GM12878 (cell line): ENCODE results near the gene KANSL3.

Experiments used
- CTCF ChIP-seq, 3 experiments: IDR thresholded peaks in 2 of 3; conservative IDR thresholded peaks in 1 of 3; 2 replicates each; pipeline ENCODE4 v1.5.1; 2011; ENCODE audit warnings: low read depth in 3 of 3, low read length in 3 of 3, mild to moderate bottlenecking in 3 of 3, control low read depth in 2 of 3, moderate library complexity in 2 of 3, inconsistent platforms in 1 of 3, mixed read lengths in 1 of 3; ENCODE audit not compliant: control insufficient read depth in 2 of 3, insufficient read depth in 1 of 3; ENCODE audit errors: extremely low read depth in 1 of 3
- ZBTB4 ChIP-seq: fragments of 450-650 bp; formaldehyde crosslinking; IDR thresholded peaks from 2 replicates; pipeline ENCODE4 v1.4.0; 2022; ENCODE audit warnings: mild to moderate bottlenecking, moderate library complexity

- TF ChIP-seq ZBTB4 (CRISPR knock-in tag) = no peak
- no peak for TF ChIP-seq CTCF (IDR thresholded peaks at IDR 0.05 in 2 of 3, conservative IDR thresholded peaks at IDR 0.05 in 1 of 3; ENCODE audit: control insufficient read depth in 2 of 3, extremely low read depth in 1 of 3, insufficient read depth in 1 of 3, low read depth in 3 of 3, low read length in 3 of 3)
Observed at GRCh38 chr2:96564563-96564962, 73.5 kb downstream of the KANSL3 start.
